GM23248 (cell line): ENCODE measurements around the gene RPL13. TPM values are rescaled to one million over a fixed set of nuclear protein-coding genes. Genes with fewer than 3 reads are reported as not detected.

Experiments used
- DNase-seq: peaks from one replicate; pipeline ENCODE4 v3.0.0-alpha.2; 2015
- H2AFZ ChIP-seq: fragments of 200-600 bp; sonication (generic); 2 replicates; pipeline ENCODE4 v1.6.1; 2016; ENCODE audit warnings: antibody characterized with exemption
- H3F3A ChIP-seq: fragments of 200-600 bp; sonication (generic); 2 replicates; pipeline ENCODE4 v1.6.1; 2016; ENCODE audit warnings: mild to moderate bottlenecking, antibody characterized with exemption, mixed run types; ENCODE audit not compliant: insufficient read depth
- H3K27ac ChIP-seq: fragments of 200-600 bp; sonication (generic); 2 replicates; pipeline ENCODE4 v1.5.1; 2016; ENCODE audit warnings: mild to moderate bottlenecking
- H3K27me3 ChIP-seq: fragments of 200-600 bp; sonication (generic); replicated peaks from 2 replicates; pipeline ENCODE4 v1.6.1; 2016; ENCODE audit warnings: mild to moderate bottlenecking; ENCODE audit not compliant: insufficient read depth
- H3K36me3 ChIP-seq: fragments of 200-600 bp; sonication (generic); 2 replicates; pipeline ENCODE4 v1.6.1; 2016; ENCODE audit warnings: low read depth, mild to moderate bottlenecking
- H3K4me1 ChIP-seq: fragments of 200-600 bp; sonication (generic); 2 replicates; pipeline ENCODE4 v1.6.1; 2016; ENCODE audit warnings: mild to moderate bottlenecking; ENCODE audit not compliant: insufficient read depth
- H3K4me2 ChIP-seq: fragments of 200-600 bp; sonication (generic); one replicate; pipeline ENCODE4 v1.6.1; 2016; ENCODE audit warnings: mild to moderate bottlenecking; ENCODE audit not compliant: unreplicated experiment
- H3K4me3 ChIP-seq: fragments of 200-600 bp; sonication (generic); 2 replicates; pipeline ENCODE4 v1.5.1; 2016; ENCODE audit warnings: mild to moderate bottlenecking
- H3K79me2 ChIP-seq: fragments of 200-600 bp; sonication (generic); 2 replicates; pipeline ENCODE4 v1.6.1; 2016; ENCODE audit warnings: mild to moderate bottlenecking; ENCODE audit not compliant: insufficient read depth
- H3K9ac ChIP-seq: fragments of 200-600 bp; sonication (generic); 2 replicates; pipeline ENCODE4 v1.6.1; 2016; ENCODE audit warnings: mild to moderate bottlenecking
- H3K9me2 ChIP-seq: fragments of 200-600 bp; sonication (generic); 2 replicates; pipeline ENCODE4 v1.6.1; 2016; ENCODE audit warnings: mixed run types, mild to moderate bottlenecking, moderate library complexity; ENCODE audit not compliant: insufficient read depth
- H3K9me3 ChIP-seq: fragments of 200-600 bp; sonication (generic); one replicate; pipeline ENCODE4 v1.6.1; 2017; ENCODE audit warnings: low read depth
- H4K20me1 ChIP-seq: fragments of 200-600 bp; sonication (generic); 2 replicates; pipeline ENCODE4 v1.6.0; 2016; ENCODE audit not compliant: insufficient read depth
- EZH2 ChIP-seq: fragments of 200-600 bp; sonication (generic); IDR thresholded peaks from 2 replicates; pipeline ENCODE4 v1.6.1; 2018; ENCODE audit warnings: antibody characterized with exemption, mild to moderate bottlenecking; ENCODE audit not compliant: insufficient read depth, poor library complexity, severe bottlenecking
- EZH2phosphoT487 ChIP-seq: fragments of 200-600 bp; sonication (generic); IDR thresholded peaks from 2 replicates; pipeline ENCODE4 v1.6.1; 2018; ENCODE audit warnings: antibody characterized with exemption, moderate library complexity, mild to moderate bottlenecking, low read depth; ENCODE audit not compliant: insufficient read depth
- WGBS, 2 experiments: methylation state at CpG; one replicate each; pipeline ENCODE4 v1.1.6; 2015 to 2017; ENCODE audit warnings: low lambda C conversion rate in 2 of 2, low coverage in 1 of 2; ENCODE audit errors: missing lambda C conversion rate in 2 of 2; 5-methylcytosine and 5-hydroxymethylcytosine counted together
- in situ Hi-C: fragments of 300-500 bp; cut with MboI; formaldehyde crosslinking; loops from 2 replicates; pipeline ENCODE4 v1.15.0; 2020
- polyA plus RNA-seq: library from polyadenylated mRNA; unstranded; fragments of >200 nt; fragmentation: Nextera tagmentation; extraction: Ambion mirVana; gene quantifications from 2 replicates; pipeline ENCODE4 v1.2.1, GENCODE V29; 2016
- total RNA-seq: library from RNA; depleted of rRNA; stranded (reverse); fragments of >200 nt; shearing (Covaris generic); gene quantifications from 2 replicates; pipeline ENCODE4 v1.2.3, GENCODE V29; 2014

The RPL13 gene
- total and polyA plus RNA-seq, 2 experiments from 2014 or later = 1,418 to 3,580 TPM

DNA sequence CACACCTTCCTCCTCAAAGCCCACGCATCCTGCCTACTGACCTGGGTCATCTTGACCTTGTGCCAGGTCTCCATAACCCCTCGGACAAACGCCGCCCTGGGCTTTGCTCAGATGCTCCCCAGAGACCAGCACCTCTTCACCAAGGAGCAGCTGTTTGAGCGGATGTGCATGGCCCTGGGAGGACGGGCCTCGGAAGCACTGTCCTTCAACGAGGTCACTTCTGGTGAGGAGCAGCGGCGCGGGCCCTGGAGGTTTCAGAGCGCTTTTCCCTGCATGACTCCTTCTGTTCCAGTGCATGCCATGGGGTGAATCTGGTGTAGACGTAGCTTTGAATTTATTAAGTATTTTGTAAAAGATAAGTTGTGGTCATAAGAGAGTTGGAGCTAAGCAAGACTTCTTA is 7.6 kb upstream of the RPL13 start:
- no peaks in the 10 kb centered on the region for H3K9me2 ChIP-seq
- H4K20me1 ChIP-seq = no peaks in the 10 kb centered on the region
- H3K4me1 ChIP-seq = no peaks in the 10 kb centered on the region
- TF ChIP-seq EZH2 (no peak), EZH2phosphoT487 (no peak)
- no peaks in the 10 kb centered on the region for H3K27me3 ChIP-seq
- H2AFZ ChIP-seq = no peak overlapping the region
- H3K4me3 ChIP-seq = no peak overlapping the region
- no peak for DNase-seq
- no peaks in the 10 kb centered on the region; the same call in 1 of the 2 replicates for H3F3A ChIP-seq
- peaks cover 5% of the 10 kb centered on the region; the same call in 1 of the 2 replicates for H3K36me3 ChIP-seq
- in situ Hi-C loops = no loop called here
- H3K27ac ChIP-seq = no peak overlapping the region
- 90 to 92% methylated on average over 13 of the region's 13 CpGs for WGBS, 2 experiments
- H3K79me2 ChIP-seq = no peaks in the 10 kb centered on the region
- no peak overlapping the region for H3K4me2 ChIP-seq
- no peak overlapping the region for H3K9ac ChIP-seq
- H3K9me3 ChIP-seq = no peaks in the 10 kb centered on the region

DNA sequence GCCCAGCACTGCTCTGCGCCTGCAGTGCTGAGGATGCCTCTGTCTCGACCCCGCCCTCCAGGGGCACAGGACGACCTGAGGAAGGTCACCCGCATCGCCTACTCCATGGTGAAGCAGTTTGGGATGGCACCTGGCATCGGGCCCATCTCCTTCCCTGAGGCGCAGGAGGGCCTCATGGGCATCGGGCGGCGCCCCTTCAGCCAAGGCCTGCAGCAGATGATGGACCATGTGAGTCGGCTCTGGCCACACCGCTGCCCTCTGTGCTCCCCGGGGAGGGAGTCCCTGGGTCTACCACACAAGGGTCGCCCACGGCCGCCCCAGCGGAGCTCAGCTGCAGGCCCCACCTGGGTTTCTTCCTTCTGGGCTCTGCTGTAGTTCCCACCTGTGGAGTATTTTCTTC is 6.7 kb upstream of the RPL13 start:
- H3K27me3 ChIP-seq = no peaks in the 10 kb centered on the region
- peaks cover 5% of the 10 kb centered on the region; the same call in 1 of the 2 replicates for H3K36me3 ChIP-seq
- in situ Hi-C loops = no loop called here
- no peak overlapping the region for H3K4me2 ChIP-seq
- H4K20me1 ChIP-seq = no peaks in the 10 kb centered on the region
- no peak overlapping the region for H3K27ac ChIP-seq
- DNase-seq = no peak
- H3K9me2 ChIP-seq = no peaks in the 10 kb centered on the region
- 87 to 92% methylated on average over 11 to 18 of the region's 18 CpGs for WGBS, 2 experiments
- no peak overlapping the region for H3K9ac ChIP-seq
- no peak overlapping the region for H2AFZ ChIP-seq
- H3K4me3 ChIP-seq = no peak overlapping the region
- no peaks in the 10 kb centered on the region for H3K79me2 ChIP-seq
- no peaks in the 10 kb centered on the region for H3K9me3 ChIP-seq
- peaks cover 2% of the 10 kb centered on the region for H3F3A ChIP-seq
- peaks cover 2% of the 10 kb centered on the region; the same call in 1 of the 2 replicates for H3K4me1 ChIP-seq
- TF ChIP-seq EZH2phosphoT487 = no peak
- no peak for TF ChIP-seq EZH2

DNA sequence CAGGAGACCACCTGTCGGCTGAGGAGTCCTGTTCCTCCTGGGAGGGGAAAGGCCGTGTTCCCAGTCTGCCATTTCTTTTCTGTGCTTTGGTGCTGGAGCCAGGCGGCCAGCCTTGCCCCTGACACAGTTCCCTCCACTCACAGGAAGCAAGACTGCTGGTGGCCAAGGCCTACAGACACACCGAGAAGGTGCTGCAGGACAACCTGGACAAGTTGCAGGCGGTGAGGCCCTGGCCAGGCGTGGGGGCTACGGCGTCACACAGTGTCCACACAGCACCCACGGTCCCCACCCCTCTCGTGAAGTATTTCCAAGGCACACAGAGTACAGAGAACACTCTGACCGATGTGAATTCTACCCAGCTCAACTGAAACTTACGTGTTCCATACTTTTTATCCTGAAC is 6.1 kb upstream of the RPL13 start:
- 97 to 99% methylated on average over 11 to 12 of the region's 12 CpGs for WGBS, 2 experiments
- no peak for TF ChIP-seq EZH2phosphoT487
- no peak for TF ChIP-seq EZH2
- H3K9me3 ChIP-seq = no peaks in the 10 kb centered on the region
- no peaks in the 10 kb centered on the region for H3K27me3 ChIP-seq
- H3F3A ChIP-seq = peaks cover 6% of the 10 kb centered on the region
- DNase-seq = no peak
- H3K4me1 ChIP-seq = peaks cover 7% of the 10 kb centered on the region
- H2AFZ ChIP-seq = no peak overlapping the region
- peaks cover 5% of the 10 kb centered on the region; the same call in 1 of the 2 replicates for H3K36me3 ChIP-seq
- no peak overlapping the region for H3K4me3 ChIP-seq
- in situ Hi-C loops = no loop called here
- H3K9ac ChIP-seq = no peak overlapping the region
- H3K27ac ChIP-seq = no peak overlapping the region
- no peaks in the 10 kb centered on the region for H3K9me2 ChIP-seq
- H3K79me2 ChIP-seq = no peaks in the 10 kb centered on the region
- H4K20me1 ChIP-seq = no peaks in the 10 kb centered on the region
- no peak overlapping the region for H3K4me2 ChIP-seq

DNA sequence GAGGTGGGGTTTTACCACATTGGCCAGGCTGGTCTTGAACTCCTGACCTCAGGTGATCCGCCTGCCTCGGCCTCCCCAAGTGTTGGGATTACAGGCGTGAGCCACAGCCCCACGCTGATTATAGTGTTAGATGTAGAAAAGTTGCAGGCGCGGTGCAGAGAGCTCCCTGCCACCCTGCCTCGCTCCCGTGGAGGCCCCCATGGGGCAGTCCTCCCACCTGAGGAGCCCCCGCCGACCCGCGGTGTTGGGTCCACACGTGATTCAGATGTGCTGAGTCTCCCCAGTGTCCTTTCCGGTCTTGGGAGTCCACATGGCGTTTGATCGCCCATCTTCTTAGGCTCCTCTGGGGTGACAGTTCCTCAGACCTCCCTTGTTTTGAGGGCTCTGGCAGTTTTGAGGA is 5.2 kb upstream of the RPL13 start:
- DNase-seq = no peak
- Histone ChIP-seq H3F3A (peaks cover 11% of the 10 kb centered on the region), H3K79me2 (no peaks in the 10 kb centered on the region), H3K9me2 (no peaks in the 10 kb centered on the region), H3K36me3 (peaks cover 5% of the 10 kb centered on the region; the same call in 1 of the 2 replicates), H3K4me1 (peaks cover 12% of the 10 kb centered on the region), H3K4me3 (no peak overlapping the region), H3K4me2 (no peak overlapping the region), H3K9ac (no peak overlapping the region), H3K27me3 (no peaks in the 10 kb centered on the region), H3K9me3 (no peaks in the 10 kb centered on the region), H3K27ac (no peak overlapping the region), H2AFZ (no peak overlapping the region), H4K20me1 (no peaks in the 10 kb centered on the region)
- no peak for TF ChIP-seq EZH2
- no peak for TF ChIP-seq EZH2phosphoT487
- WGBS, 2 experiments = 98 to 99% methylated on average over 15 to 16 of the region's 16 CpGs
- in situ Hi-C loops = no loop called here

DNA sequence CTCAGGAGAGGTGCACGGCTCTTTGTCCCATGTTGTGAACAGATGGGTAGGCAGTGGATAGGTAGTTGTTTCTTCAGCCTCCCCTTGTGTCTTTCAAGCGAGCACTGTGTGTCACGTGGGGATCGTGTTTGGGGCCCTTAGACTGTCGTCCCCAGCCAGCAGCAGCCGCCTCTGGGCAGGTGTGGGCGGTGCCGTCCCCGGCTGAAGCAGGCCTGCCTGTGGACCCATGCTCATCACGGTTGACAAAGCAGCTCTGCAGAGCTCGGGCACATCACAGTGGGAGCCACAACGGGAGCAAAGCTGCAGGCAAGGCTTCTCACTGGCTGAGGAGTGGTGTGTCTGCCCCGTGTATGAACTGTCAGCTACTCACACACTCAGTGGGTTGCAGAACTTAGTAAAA is 4.7 kb upstream of the RPL13 start:
- Histone ChIP-seq H3F3A (peaks cover 11% of the 10 kb centered on the region), H3K36me3 (peaks cover 5% of the 10 kb centered on the region; the same call in 1 of the 2 replicates), H3K27me3 (no peaks in the 10 kb centered on the region), H3K79me2 (peaks cover 3% of the 10 kb centered on the region), H2AFZ (no peak overlapping the region), H3K4me2 (no peak overlapping the region), H3K9me2 (no peaks in the 10 kb centered on the region), H3K27ac (no peak overlapping the region), H3K9me3 (no peaks in the 10 kb centered on the region), H4K20me1 (no peaks in the 10 kb centered on the region), H3K9ac (no peak overlapping the region), H3K4me1 (peaks cover 12% of the 10 kb centered on the region), H3K4me3 (no peak overlapping the region)
- 78 to 81% methylated on average over 11 to 13 of the region's 13 CpGs for WGBS, 2 experiments
- in situ Hi-C loops = no loop called here
- TF ChIP-seq EZH2 = no peak
- no peak for TF ChIP-seq EZH2phosphoT487
- DNase-seq = no peak
